HEK293T (cell line): ENCODE measurements around the gene TRIM8.

Experiments
- CTCF ChIA-PET: fragments of 350-600 bp; formaldehyde crosslinking; extraction: SDS; loops from one replicate; lab custom pipeline; 2021; ENCODE audit warnings: antibody characterized with exemption, inconsistent platforms; lab: Yijun Ruan, JAX
- POLR2A ChIA-PET: fragments of 350-600 bp; formaldehyde crosslinking; extraction: SDS; loops from one replicate; lab custom pipeline; 2020; ENCODE audit warnings: antibody characterized with exemption, inconsistent platforms; lab: Yijun Ruan, JAX
- DNase-seq: peaks from one replicate; pipeline ENCODE4 v3.0.0; 2012; ENCODE audit warnings: mixed read lengths; ENCODE audit errors: extremely low spot score
- ARNT ChIP-seq: fragments of 450-650 bp; IDR thresholded peaks from 2 replicates; pipeline ENCODE4 v1.6.1; 2017; ENCODE audit warnings: mild to moderate bottlenecking
- BHLHE40 ChIP-seq: fragments of 450-650 bp; IDR thresholded peaks from 2 replicates; pipeline ENCODE4 v1.6.1; 2016; ENCODE audit warnings: mild to moderate bottlenecking, moderate library complexity, borderline replicate concordance
- CTBP1 ChIP-seq: fragments of 450-650 bp; IDR thresholded peaks from 2 replicates; pipeline ENCODE4 v1.6.1; 2016; ENCODE audit warnings: borderline replicate concordance
- ELF4 ChIP-seq: fragments of 450-650 bp; IDR thresholded peaks from 2 replicates; pipeline ENCODE4 v1.6.1; 2017; ENCODE audit warnings: antibody characterized with exemption
- FOXA1 ChIP-seq: fragments of 450-650 bp; IDR thresholded peaks from 2 replicates; pipeline ENCODE4 v1.6.1; 2016; ENCODE audit warnings: mild to moderate bottlenecking
- FOXK2 ChIP-seq: fragments of 450-650 bp; IDR thresholded peaks from 2 replicates; pipeline ENCODE4 v1.6.1; 2016; ENCODE audit warnings: mild to moderate bottlenecking
- FOXM1 ChIP-seq: fragments of 450-650 bp; IDR thresholded peaks from 2 replicates; pipeline ENCODE4 v1.6.1; 2017; ENCODE audit warnings: mild to moderate bottlenecking, borderline replicate concordance
- HDGF ChIP-seq: fragments of 450-650 bp; IDR thresholded peaks from 2 replicates; pipeline ENCODE4 v1.6.1; 2017; ENCODE audit warnings: antibody characterized with exemption, borderline replicate concordance
- L3MBTL2 ChIP-seq: fragments of 450-650 bp; conservative IDR thresholded peaks from 2 replicates; pipeline ENCODE4 v1.6.1; 2016; ENCODE audit warnings: mild to moderate bottlenecking
- LEF1 ChIP-seq: fragments of 450-650 bp; IDR thresholded peaks from 2 replicates; pipeline ENCODE4 v1.6.1; 2017; ENCODE audit warnings: mild to moderate bottlenecking, borderline replicate concordance
- NFRKB ChIP-seq: fragments of 450-650 bp; IDR thresholded peaks from 2 replicates; pipeline ENCODE4 v1.6.1; 2016; ENCODE audit warnings: mild to moderate bottlenecking, moderate library complexity
- PKNOX1 ChIP-seq: fragments of 450-650 bp; IDR thresholded peaks from 2 replicates; pipeline ENCODE4 v1.6.1; 2016
- SP1 ChIP-seq: fragments of 450-650 bp; IDR thresholded peaks from 2 replicates; pipeline ENCODE4 v1.6.1; 2017
- SUZ12 ChIP-seq: fragments of 450-650 bp; IDR thresholded peaks from 2 replicates; pipeline ENCODE4 v1.6.1; 2016; ENCODE audit warnings: mild to moderate bottlenecking
- TARDBP ChIP-seq: fragments of 450-650 bp; IDR thresholded peaks from 2 replicates; pipeline ENCODE4 v1.6.1; 2016
- ZNF384 ChIP-seq: fragments of 450-650 bp; IDR thresholded peaks from 2 replicates; pipeline ENCODE4 v1.6.1; 2016

Gene TRIM8

DNA sequence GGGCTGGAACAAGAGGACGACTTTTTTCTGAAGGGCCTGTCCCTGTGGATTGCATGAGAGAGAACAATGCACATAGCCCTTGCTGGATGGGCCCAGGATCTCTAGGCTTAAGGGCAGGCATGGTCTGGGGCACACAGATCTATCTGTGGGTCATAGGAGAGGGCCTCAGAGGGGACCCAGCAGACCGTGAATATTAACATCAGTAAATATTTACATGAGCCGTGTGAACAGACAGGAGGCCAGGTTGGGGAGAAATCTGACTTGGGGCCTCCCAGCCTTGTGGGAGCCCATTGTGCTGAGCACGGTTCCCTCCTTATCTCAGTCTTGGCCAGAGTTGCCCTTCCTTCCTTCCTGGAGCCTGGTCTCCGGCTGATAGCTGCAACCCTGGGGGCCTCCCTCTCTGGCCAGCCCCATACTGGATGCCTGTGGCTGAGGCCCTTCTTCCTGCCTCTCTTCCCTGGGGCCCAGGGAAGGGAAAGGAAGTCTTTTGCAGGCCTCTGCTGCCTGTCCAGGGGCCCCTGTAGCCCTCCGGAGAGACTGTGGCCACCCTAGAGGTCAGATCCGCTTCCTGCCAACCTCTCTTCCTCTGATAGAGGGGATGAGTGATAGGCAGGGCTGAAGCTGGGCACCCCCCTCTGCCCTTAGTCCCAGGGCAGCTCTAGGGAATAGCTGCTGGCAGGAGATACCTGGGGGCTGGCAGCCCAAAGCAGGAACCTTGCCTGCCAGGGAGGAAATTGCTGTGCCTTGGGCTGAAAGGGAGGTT, 44.5 kb upstream of the TRIM8 start:
- ChIA-PET CTCF (interaction anchor here (1.4 kb wide), 1 partner anchor 11 kb away, joined by 4 read pairs; no protein-coding TSS in a partner anchor), POLR2A (interaction anchor here (0.9 kb wide), 1 partner anchor 47 kb away, joined by 3 read pairs; no protein-coding TSS in a partner anchor)
- no peak for TF ChIP-seq FOXA1
- TF ChIP-seq ARNT = no peak
- no peak for TF ChIP-seq SUZ12
- TF ChIP-seq SP1 = no peak
- no peak for TF ChIP-seq ELF4
- TF ChIP-seq FOXK2 = no peak
- no peak for TF ChIP-seq LEF1
- no peak for TF ChIP-seq CTBP1
- no peak for TF ChIP-seq BHLHE40
- no peak for TF ChIP-seq NFRKB
- no peak for TF ChIP-seq ZNF384
- TF ChIP-seq L3MBTL2 = no peak
- TF ChIP-seq HDGF = no peak
- TF ChIP-seq TARDBP = no peak
- no peak for DNase-seq

DNA sequence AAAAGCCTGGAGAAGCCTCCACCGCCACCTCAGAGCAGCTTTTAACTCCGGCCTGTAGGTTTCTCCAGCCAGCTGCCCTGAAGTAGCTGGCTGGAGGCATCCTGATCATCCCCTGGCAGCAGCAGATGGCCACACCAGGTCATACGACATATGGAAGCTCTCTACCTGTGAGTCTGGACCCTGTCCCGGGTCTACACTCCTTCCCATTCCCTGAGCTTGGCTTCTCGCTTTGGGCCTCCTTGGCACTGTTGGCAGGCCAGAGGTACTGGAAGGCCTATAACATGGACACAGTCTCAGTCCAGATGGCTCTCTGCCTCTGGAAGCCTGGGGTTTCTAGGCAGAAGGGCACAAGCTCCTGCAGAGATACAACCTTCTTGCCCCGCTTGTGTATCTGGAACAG, 43.5 kb upstream of the TRIM8 start:
- DNase-seq = no peak
- POLR2A ChIA-PET = interaction anchor here (0.9 kb wide), 1 partner anchor 46 kb away, joined by 3 read pairs; no protein-coding TSS in a partner anchor
- no peak for TF ChIP-seq PKNOX1
- TF ChIP-seq FOXK2 = no peak
- TF ChIP-seq FOXM1 = no peak
- no peak for TF ChIP-seq ELF4
- TF ChIP-seq NFRKB = no peak
- TF ChIP-seq ARNT = no peak
- TF ChIP-seq BHLHE40 = no peak
- no peak for TF ChIP-seq LEF1
- no peak for TF ChIP-seq L3MBTL2
- no peak for TF ChIP-seq HDGF
- TF ChIP-seq SUZ12 = no peak
- CTCF ChIA-PET = interaction anchor here (1.4 to 2.0 kb wide), 2 partner anchors 10 to 14 kb away, joined by 4 to 6 read pairs; no protein-coding TSS in a partner anchor

GRCh38 chr10:102601639-102602038, 42.6 kb upstream of the TRIM8 start:
- CTCF ChIA-PET = interaction anchor here (2.0 kb wide), 1 partner anchor 13 kb away, joined by 6 read pairs; no protein-coding TSS in a partner anchor

GRCh38 chr10:102602272-102603045, 41.8 kb upstream of the TRIM8 start:
- DNase-seq = no peak
- CTCF ChIA-PET = interaction anchor here (0.7 to 2.0 kb wide), 2 partner anchors 8 to 13 kb away, joined by 4 to 6 read pairs; no protein-coding TSS in a partner anchor
- no peak for TF ChIP-seq FOXA1
- TF ChIP-seq FOXM1 = no peak
- no peak for TF ChIP-seq BHLHE40
- no peak for TF ChIP-seq PKNOX1
- no peak for TF ChIP-seq TARDBP
- TF ChIP-seq SUZ12 = no peak
- TF ChIP-seq ELF4 = no peak
- no peak for TF ChIP-seq HDGF
- no peak for TF ChIP-seq CTBP1
- TF ChIP-seq LEF1 = no peak
- no peak for TF ChIP-seq ARNT
- TF ChIP-seq SP1 = no peak
- no peak for TF ChIP-seq NFRKB
- no peak for TF ChIP-seq ZNF384
- TF ChIP-seq FOXK2 = no peak
- TF ChIP-seq L3MBTL2 = no peak
- POLR2A ChIA-PET = interaction anchor here (1.1 kb wide), 1 partner anchor 100 kb away, joined by 5 read pairs; the partner anchor contains the start of gene ACTR1A

More at GRCh38 chr10:102601639-102602038, 42.6 kb upstream of the TRIM8 start:
- TF ChIP-seq CTBP1 (no peak), HDGF (no peak), ZNF384 (no peak), L3MBTL2 (no peak), PKNOX1 (no peak), FOXM1 (no peak), TARDBP (no peak), FOXA1 (no peak), LEF1 (no peak), ELF4 (no peak), BHLHE40 (no peak), SP1 (no peak), ARNT (no peak), FOXK2 (no peak), SUZ12 (no peak), NFRKB (no peak)
- POLR2A ChIA-PET = interaction anchor here (1.1 kb wide), 1 partner anchor 99 kb away, joined by 5 read pairs; the partner anchor contains the start of gene ACTR1A
- DNase-seq = no peak

- POLR2A ChIA-PET = no interaction called here
- TF ChIP-seq ELF4 (no peak), SUZ12 (no peak), FOXA1 (no peak), ARNT (no peak), BHLHE40 (no peak), HDGF (no peak), TARDBP (no peak)
- DNase-seq = no peak
- CTCF ChIA-PET = interaction anchor here (0.6 kb wide), 1 partner anchor 61 kb away, joined by 3 read pairs; no protein-coding TSS in a partner anchor
Observed at GRCh38 chr10:102603946-102604345, 40.3 kb upstream of the TRIM8 start.
